KMS-11 (cell line): ENCODE results near the gene SHC3.
"Not testable (repeated sequence)": the region's sequence is repeated elsewhere in the genome, so short reads cannot be mapped to it uniquely, and the experiment has no call there.

Experiments
- H2AFZ ChIP-seq: fragments of 200-600 bp; sonication (generic); 2 replicates; pipeline ENCODE4 v1.6.1; 2016; ENCODE audit warnings: antibody characterized with exemption, mixed run types, low read depth
- H3K27ac ChIP-seq: fragments of 200-600 bp; sonication (generic); 2 replicates; pipeline ENCODE4 v1.6.1; 2016; ENCODE audit warnings: mild to moderate bottlenecking, mixed run types
- H3K27me3 ChIP-seq: fragments of 200-600 bp; sonication (generic); 2 replicates; pipeline ENCODE4 v1.6.1; 2017; ENCODE audit warnings: mild to moderate bottlenecking, low read depth, mixed run types, moderate library complexity; ENCODE audit not compliant: insufficient read depth
- H3K36me3 ChIP-seq: fragments of 200-600 bp; sonication (generic); 2 replicates; pipeline ENCODE4 v1.6.1; 2017; ENCODE audit warnings: mild to moderate bottlenecking, mixed run types; ENCODE audit not compliant: insufficient read depth
- H3K4me1 ChIP-seq: fragments of 200-600 bp; sonication (generic); 2 replicates; pipeline ENCODE4 v1.6.1; 2016; ENCODE audit warnings: mild to moderate bottlenecking, low read depth, mixed run types; ENCODE audit not compliant: poor library complexity, severe bottlenecking
- H3K4me2 ChIP-seq: fragments of 200-600 bp; sonication (generic); 2 replicates; pipeline ENCODE4 v1.7.0; 2016; ENCODE audit warnings: mild to moderate bottlenecking, mixed run types
- H3K4me3 ChIP-seq: fragments of 200-600 bp; sonication (generic); IDR thresholded peaks from 2 replicates; pipeline ENCODE4 v1.6.1; 2017; ENCODE audit warnings: low read depth, low read length, mixed read lengths; ENCODE audit not compliant: insufficient read depth
- H3K79me2 ChIP-seq: fragments of 200-600 bp; sonication (generic); 2 replicates; pipeline ENCODE4 v1.6.1; 2016; ENCODE audit warnings: low read depth, mixed run types; ENCODE audit not compliant: insufficient read depth
- H3K9ac ChIP-seq: fragments of 200-600 bp; sonication (generic); 2 replicates; pipeline ENCODE4 v1.6.1; 2016; ENCODE audit warnings: mild to moderate bottlenecking, mixed run types
- H4K20me1 ChIP-seq: fragments of 200-600 bp; sonication (generic); 2 replicates; pipeline ENCODE4 v1.6.1; 2016; ENCODE audit warnings: mild to moderate bottlenecking, mixed run types; ENCODE audit not compliant: insufficient read depth
- CTCF ChIP-seq: fragments of 200-600 bp; sonication (generic); conservative IDR thresholded peaks from 2 replicates; pipeline ENCODE4 v1.6.1; 2017; ENCODE audit warnings: low read depth, mild to moderate bottlenecking, antibody characterized with exemption, low read length, moderate library complexity, mixed read lengths

Gene SHC3

GRCh38 chr9:89215342-89215741 lies 36.7 kb upstream of the SHC3 start:
- no peak for TF ChIP-seq CTCF
- H3K27me3 ChIP-seq: no peaks in the 10 kb centered on the region

DNA sequence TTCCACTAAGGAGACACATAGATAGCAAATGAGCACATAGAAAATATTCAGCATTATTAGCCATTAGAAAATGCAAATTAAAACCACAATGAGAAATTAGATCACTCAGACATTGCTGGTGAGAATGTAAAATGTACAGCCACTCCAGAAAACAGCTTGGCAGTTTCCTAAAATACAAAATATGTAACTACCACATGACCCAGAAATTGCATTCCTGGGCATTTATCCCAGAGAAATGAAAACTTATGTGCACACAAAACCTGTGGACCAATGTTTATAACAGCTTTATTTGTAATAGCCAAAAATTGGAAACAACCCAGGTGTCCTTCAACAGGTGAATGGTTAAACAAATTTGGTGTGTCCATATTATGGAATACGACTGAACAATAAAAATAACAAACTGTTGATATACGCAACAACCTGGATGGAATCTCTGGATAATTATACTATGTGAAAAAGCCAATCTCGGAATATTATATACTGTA lies 34.8 kb upstream of the SHC3 start:
- no peak overlapping the region for H3K27ac ChIP-seq
- TF ChIP-seq CTCF: no peak
- no peaks in the 10 kb centered on the region for H3K27me3 ChIP-seq
- H3K4me3 ChIP-seq: no peak overlapping the region
- H2AFZ ChIP-seq: no peak overlapping the region
- no peaks in the 10 kb centered on the region for H3K4me1 ChIP-seq
- no peak overlapping the region for H3K4me2 ChIP-seq
- H3K9ac ChIP-seq: no peak overlapping the region
- no peaks in the 10 kb centered on the region for H3K79me2 ChIP-seq
- no peaks in the 10 kb centered on the region for H4K20me1 ChIP-seq
- H3K36me3 ChIP-seq: no peaks in the 10 kb centered on the region

More at GRCh38 chr9:89215342-89215741, 36.7 kb upstream of the SHC3 start:
- H4K20me1 ChIP-seq: no peaks in the 10 kb centered on the region
- H3K4me3 ChIP-seq: no peak overlapping the region
- no peak overlapping the region for H3K9ac ChIP-seq
- no peaks in the 10 kb centered on the region for H3K79me2 ChIP-seq
- H3K4me1 ChIP-seq: peaks cover 7% of the 10 kb centered on the region
- H3K36me3 ChIP-seq: no peaks in the 10 kb centered on the region
- no peak overlapping the region for H3K4me2 ChIP-seq
- no peak overlapping the region for H3K27ac ChIP-seq
- no peak overlapping the region for H2AFZ ChIP-seq

DNA sequence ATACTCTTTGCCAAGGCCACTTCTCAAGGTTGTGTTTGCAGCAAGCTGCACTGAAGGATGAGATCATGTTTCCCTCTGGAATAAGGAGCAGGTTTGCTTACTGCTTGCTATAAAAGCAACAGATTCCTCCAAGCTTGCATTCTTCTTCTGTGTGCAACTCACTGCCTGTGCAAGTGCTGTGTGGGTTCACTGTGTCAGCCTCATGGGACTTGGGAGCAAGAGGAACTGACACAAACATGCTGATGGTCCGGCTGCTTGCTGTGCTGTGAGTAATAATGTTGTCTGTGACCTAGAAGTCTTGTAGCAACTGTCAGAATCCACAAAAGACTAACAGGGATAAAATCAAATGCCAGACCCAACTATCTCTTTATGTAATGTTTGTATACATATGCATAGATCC lies 33.6 kb upstream of the SHC3 start:
- H3K4me2 ChIP-seq: no peak overlapping the region
- no peak overlapping the region for H2AFZ ChIP-seq
- H3K4me3 ChIP-seq: no peak overlapping the region
- H3K27me3 ChIP-seq: no peaks in the 10 kb centered on the region
- TF ChIP-seq CTCF: no peak
- H3K4me1 ChIP-seq: no peaks in the 10 kb centered on the region
- H4K20me1 ChIP-seq: no peaks in the 10 kb centered on the region
- H3K9ac ChIP-seq: no peak overlapping the region
- H3K36me3 ChIP-seq: no peaks in the 10 kb centered on the region
- no peak overlapping the region for H3K27ac ChIP-seq
- no peaks in the 10 kb centered on the region for H3K79me2 ChIP-seq

- not testable (repeated sequence) for H3K4me2 ChIP-seq, H3K27me3 ChIP-seq, H4K20me1 ChIP-seq, H3K9ac ChIP-seq, H3K4me1 ChIP-seq, H3K27ac ChIP-seq, H3K4me3 ChIP-seq, H3K79me2 ChIP-seq, H2AFZ ChIP-seq, H3K36me3 ChIP-seq
Measured at GRCh38 chr9:89209311-89209710, 30.7 kb upstream of the SHC3 start.

DNA sequence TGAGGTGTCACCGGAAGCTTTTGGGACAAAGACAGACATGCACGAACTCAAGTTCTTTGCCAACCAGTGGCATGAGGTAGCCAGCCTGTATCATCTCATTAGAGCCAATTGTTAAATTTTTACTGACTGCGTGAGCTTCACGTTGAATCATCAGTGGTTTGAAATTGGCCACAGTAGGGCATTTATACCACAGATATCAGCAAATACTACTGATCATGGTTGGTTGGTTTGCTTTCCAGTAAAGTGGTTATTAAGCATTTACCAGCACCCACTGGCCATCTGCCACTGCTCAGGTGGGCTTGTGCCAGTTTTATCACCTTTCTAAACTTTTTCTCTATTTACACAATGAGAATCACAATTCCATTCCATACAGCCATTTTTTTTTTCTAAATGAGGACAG lies 28.4 kb upstream of the SHC3 start:
- Histone ChIP-seq H2AFZ (no peak overlapping the region), H3K27ac (no peak overlapping the region), H3K9ac (no peak overlapping the region), H4K20me1 (no peaks in the 10 kb centered on the region), H3K4me2 (no peak overlapping the region), H3K4me1 (no peaks in the 10 kb centered on the region), H3K4me3 (no peak overlapping the region), H3K27me3 (no peaks in the 10 kb centered on the region), H3K79me2 (no peaks in the 10 kb centered on the region), H3K36me3 (no peaks in the 10 kb centered on the region)
- no peak for TF ChIP-seq CTCF
